ENCODE measurements around the gene DCTN1. TPM values are rescaled to one million over a fixed set of nuclear protein-coding genes. Genes with fewer than 3 reads are reported as not detected.
"Not testable (repeated sequence)": the region's sequence is repeated elsewhere in the genome, so short reads cannot be mapped to it uniquely, and the experiment has no call there.

Gene DCTN1
- 171 TPM for polyA plus RNA-seq (2013, experiment 1 of 2; ENCODE audit: insufficient read length)
- polyA plus RNA-seq (2013, experiment 2 of 2; ENCODE audit: insufficient read length) = 175 TPM

DNA sequence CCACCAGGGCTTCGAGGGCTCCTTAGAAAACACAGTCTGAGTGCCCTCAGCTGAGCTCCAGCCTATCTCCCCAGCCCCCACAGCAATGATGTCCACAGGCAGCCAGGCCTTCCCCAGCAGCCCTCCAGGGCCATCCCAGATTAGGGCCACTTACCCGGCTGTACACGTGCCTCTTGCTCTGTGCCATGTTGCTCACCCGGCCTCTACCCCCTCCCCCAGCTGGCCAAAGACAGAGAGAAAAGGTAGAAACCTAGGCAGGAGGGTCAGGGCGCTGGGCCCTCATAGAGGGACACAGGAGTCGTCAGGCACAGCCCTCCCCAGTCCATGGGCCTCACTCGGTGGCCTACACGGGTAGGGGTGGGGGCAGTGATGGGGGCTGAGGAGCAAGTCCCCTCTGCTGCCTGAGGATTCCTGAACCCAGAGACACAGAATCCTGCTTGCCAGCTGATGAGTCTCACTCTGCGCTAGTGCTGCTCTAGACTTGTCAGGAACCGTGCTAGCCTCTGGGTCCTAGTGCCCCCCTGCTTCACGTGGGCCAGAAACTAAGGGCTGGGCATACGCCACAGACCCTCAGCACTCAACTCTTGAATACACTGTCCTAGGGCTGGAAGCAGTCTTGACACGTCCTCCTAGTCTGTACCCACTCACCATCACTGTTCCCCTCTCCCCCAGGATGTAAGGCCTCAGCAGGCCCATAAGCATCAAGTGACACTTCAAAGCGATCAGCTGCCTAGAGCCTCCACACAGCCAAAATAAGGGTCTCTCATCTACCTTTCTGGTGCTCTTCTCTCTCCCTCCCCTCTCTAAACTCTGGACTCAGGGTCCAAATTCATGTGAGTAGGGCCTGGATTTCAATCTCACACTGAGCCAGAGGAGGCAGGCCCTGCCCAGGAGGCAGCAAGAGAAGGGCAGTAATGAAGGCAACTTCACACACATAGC lies at the start of gene DCTN1:
Gene DCTN1 (minus strand): TSS at position 461 of the 939 bp plus-strand sequence. CDS start 274 bp downstream, at position 187.
- peak; percentile 69 for DNase-seq

DNA sequence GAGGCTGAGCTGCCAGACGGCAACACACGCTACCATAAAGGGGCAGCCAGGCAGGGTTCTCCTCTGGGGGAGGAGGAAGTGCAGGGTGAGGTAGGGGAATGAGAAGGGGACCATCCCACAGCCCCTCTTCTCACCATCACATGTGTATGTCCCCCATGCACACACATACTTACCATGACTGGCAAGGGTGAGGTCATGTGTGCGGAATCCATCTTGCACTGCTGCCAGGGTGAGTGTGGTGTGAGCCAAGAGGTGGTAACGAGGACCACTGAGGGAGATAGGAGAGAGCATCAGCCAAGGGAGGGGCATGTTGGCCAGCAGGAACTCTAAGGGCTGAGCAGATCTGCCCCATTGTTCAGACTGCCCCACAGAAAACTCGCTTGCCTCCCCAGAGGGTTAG lies 48.6 kb upstream of the DCTN1 start:
- DNase-seq = no peak

DNA sequence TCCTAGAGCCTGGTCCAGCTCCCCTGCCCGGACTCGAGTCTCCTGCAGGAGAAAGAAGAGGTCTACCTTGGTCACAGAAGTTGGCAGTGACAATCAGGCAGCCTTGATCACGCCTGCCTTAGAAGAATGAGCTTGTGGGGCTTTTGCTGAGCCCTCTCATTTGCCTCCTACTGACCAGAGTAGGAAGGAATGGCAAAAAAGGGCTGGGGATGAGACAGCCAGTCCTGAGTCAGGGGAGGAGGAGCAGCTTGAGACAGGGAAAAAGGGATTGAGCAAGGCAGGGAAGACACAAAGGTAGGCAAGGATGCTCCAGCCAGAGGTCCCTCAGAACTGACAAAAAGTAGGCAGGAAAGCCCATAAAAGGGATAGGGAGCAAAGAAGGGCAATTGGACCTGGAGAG lies 47.4 kb upstream of the DCTN1 start:
- no peak for DNase-seq

DNA sequence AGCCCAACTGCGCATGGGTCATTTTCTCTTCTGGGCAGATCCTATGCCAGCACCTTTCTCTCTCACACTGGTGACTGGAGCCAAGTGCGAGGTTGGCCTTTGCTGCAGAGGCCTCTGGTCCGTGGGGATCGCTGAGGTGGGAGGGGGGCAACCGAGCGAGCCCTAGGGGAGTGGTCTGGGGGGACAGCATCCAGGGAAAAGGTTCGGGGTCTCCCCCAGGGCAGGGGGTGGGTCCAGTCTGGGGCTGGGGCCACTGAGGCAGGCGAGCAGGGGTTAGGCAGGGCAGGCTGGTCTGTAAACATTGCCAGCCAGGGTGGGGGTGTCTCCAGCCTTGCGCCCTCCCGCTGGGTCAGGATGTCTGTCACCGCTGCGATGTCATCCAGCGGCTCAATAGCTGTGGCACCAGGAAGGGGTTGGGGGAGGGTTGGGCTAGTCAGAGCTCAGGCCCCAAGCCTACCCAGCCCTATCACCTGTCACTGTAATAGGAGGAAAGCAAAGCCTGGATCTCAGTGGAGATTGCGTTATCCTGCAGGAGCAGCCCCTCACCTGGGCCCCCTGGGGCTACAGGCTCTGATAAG lies 46.2 kb upstream of the DCTN1 start:
- no peak for DNase-seq

DNA sequence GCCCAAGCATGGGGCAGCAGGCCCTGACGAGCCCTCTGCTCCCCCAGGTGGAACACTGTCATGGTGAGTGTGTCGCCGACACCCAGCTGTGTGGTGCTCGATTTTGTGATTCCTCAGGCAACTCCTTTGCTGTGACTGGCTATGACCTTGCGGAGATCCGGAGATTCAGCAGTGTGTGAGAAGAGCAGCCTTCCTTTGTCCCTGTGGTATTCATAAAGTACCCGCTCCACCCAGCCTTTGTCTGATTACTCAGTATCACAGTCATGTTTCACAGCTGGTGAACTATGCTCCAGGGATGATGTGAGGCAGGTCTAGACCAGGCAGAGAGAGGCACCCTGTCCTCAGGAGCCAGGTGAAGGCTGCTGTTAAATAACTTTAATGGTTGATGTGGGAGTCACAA lies 45.4 kb upstream of the DCTN1 start:
- DNase-seq = no peak

DNA sequence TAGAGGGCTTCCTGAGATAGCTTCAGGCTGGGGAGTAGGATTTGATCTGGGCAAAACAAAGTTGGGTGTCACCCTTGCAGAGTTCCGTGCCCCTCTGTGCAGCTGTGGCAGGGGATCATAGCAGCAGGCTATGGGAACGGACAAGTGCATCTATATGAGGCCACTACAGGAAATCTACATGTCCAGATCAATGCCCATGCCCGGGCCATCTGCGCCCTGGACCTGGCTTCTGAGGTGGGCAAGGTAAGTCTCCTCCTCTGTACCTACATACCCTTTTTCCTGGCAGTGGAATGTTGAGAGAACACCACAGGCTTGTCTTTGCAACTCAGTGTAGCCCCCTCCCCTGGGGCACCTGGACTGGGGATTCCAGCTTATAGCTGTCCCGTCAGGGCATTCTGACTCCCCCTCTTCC lies 44.9 kb upstream of the DCTN1 start:
- no peak for DNase-seq

DNA sequence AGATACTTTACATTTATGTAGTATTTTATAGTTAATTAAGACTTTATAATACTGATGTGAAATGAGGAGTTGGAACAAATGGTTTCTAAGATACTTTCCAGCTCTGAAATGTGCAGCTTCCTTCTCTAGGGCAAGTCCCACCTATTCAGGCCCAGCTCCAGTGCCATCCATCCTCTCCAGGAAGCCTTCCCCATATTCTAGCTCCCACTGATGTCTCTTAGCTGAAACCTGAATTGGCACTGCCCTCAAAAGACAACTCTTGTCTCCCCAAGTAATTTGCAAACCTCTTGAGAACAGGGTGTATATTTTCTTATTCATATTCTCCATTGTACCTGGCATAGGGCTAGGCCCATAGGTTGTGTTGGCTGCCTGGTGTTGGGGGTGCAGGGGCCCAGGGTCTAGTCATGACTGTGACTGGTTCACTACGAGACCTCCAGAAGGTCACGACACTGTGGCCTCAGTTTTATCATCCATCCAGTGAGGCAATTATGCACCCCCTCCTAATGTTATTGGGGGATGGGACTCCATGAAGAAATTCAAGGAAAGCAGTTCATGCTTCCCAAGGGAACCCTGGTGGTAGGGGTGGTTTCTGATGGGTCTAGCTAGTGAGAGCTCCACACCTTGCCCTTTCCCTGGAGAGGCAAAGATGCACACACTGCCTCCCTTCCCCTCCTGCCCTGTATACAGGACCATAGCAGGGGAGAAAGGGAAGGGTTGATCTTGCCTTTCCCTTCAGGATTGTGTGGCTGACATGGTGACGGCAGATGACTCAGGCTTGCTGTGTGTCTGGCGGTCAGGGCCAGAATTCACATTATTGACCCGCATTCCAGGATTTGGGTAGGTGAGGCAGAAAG lies 44.3 kb upstream of the DCTN1 start:
- DNase-seq = no peak

DNA sequence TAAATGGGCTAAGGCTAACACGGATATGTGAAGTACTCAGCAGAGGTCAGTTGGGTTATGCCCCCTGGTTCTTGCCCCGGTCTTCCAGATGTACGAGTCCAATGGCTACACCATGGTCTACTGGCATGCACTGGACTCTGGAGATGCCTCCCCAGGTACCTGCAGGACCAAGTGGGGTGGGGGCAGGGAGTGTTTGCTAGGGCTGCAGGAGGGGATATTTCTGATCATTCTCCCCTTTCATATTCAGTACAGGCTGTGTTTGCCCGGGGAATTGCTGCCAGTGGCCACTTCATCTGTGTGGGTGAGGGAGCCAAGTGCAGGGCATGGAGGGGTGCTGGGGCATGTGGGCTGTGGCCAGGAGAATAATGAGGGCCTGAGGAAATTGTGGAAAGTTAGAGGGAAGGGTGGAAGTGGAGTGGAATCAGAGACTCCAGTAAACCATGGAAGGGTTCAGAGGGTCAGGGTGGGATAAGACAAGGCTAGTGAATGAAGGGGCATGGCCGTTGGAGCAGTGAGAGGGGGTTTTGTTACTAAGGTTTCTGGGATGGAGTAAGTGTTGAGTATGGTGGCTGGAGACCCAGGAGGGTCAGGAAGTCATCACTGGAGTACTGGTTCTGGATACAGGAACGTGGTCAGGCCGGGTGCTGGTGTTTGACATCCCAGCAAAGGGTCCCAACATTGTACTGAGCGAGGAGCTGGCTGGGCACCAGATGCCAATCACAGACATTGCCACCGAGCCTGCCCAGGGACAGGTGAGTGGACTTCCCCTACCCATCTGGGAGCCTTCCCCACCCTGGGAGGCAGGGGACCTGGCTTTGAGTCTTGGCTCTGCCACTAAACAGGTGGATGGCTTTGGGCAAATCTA lies 43.4 kb upstream of the DCTN1 start:
- no peak for DNase-seq

DNA sequence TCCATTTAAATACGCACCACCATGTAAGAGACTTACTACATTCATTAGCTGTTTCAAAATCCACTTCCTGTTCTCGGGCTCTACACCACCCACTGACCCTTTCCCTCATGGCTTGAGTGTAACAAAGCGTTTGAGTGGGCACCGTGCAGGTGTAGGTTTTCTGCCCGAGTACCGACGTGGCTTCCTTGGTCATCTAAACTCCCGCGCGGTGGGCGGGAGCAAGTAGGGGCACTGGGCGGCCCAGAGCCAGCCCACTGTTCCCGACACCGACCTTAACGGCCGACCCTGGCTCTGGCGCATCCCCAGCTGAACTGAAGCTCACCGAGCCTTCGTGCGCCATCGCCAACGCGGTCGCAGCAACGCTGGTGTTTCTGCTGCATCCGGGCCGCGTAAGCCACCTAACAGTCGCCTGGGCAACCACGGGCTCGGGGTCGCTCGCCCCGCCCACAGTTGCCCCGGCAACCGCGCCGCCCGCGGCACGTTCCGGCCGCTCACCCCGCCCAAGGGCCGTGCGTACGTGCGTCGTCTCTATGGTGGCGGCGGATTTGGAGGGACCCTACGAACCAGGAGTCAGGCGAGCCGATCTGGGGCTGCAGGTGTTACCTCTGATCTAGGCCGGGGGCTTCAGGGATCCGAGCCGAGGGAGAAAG lies 41.2 kb upstream of the DCTN1 start, which contains the start of the genes C2orf81 and WDR54:
Gene C2orf81 (minus strand): TSS at position 399 of the 650 bp plus-strand sequence. CDS start 59 bp downstream, at position 340.
Gene WDR54 (plus strand): TSS at position 510 of the 650 bp plus-strand sequence. CDS start 424 bp downstream, outside the sequence.
- DNase-seq = peak; percentile 87

DNA sequence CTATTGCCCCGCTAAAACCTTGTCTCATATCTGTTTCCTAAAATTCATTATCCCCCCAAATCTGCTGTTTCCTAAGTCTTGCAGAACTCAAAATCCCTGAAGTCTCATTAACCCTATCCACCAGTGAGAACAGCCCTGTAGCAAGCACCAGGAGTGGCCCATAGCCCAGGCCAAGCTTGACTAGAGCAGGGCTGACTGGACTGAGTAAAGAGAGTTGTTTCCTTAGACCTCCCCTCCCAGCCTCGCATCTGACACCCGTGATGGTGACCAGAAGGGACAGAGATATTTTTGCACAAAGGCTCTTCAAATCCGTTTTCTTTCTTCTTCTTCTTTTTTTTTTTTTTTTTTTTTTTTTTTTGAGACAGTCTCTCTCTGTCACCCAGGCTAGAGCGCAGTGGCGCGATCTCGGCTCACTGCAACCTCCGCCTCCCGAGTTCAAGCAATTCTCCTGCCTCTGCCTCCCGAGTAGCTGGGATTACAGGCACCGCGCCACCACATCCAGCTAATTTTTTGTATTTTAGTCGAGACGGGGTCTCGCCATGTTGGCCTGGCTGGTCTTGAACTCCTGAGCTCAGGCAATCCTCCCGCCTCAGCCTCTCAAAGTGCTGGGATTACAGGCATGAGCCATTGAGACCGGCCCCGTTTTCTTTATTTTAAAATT lies 40.5 kb upstream of the DCTN1 start:
- DNase-seq = not testable (repeated sequence)

DNA sequence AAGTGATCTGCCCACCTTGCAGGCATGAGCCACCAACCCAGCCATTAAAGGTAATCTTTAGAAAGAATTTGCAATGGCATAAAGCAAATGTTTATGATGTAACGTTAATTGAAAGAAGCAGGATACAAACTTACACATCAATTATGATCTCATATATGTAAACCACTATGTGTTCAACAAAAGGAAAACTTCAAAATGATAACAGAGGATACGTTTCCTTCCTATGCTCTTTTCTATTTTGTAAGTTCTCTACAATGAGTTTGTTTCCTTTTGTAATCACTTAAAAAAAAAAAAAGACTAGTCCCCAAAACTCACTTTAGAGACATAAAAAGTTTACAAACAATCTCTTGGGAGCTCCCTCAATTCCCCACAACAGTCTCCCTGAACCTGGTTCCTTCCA lies 39.9 kb upstream of the DCTN1 start:
- no peak for DNase-seq

DNA sequence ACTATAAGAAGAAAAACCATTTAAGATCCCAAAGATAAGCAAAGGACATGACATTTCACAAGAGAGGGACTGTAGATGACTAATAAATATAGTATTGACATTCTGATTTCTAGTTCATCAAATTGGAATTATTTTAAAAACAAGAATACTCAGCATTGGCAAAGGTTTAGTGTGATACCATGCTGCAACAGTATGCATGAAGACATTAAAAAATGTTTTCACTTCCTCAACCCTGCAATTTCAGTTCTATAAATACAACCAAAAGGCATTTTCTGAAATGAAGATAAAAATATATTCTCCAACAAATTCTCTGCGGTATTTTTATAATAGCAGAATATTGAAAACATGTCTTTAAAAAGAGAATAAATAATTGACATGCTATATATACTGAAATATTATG lies 39.2 kb upstream of the DCTN1 start:
- no peak for DNase-seq

DNA sequence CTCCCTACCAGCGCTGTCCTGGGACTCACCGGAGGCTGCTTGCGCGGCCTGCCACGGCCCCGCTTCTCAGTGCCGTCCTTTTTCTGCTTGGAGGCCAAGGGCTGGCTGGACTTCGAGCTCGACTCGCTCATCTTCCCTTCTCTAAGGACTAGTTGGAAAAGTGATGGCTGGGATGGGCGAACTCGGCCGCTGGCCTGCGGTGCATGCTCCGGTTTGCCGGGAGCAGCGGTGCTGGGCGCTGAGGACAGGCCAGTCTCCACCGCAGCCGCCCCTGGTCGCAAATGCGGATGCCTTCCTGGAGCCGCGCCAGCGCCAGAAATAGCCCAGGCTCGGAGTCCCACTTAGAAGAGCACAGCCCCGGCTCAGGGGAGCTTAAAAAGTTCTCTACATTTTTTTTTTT lies 38.2 kb upstream of the DCTN1 start:
- DNase-seq = no peak

DNA sequence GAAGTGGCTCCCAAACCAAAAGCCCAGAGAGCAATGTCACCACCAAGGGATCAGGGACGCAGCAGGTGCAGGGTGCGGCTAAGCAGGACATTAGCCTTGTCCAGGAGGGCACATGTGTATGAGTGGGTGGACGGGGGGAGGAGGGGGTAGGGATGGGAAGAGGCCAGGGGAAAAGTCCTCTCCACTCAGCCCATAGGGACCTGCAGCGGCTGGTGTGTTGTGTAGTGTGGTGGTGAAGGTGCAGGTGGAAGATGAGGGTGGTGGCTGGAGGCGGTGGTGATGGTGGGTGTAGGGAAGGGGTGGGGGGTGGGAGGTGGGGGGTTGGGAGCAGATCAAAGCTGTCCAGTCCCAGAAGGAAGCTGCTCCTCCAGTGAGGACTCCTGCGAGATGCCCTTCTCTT lies 37.7 kb upstream of the DCTN1 start:
- DNase-seq = no peak

DNA sequence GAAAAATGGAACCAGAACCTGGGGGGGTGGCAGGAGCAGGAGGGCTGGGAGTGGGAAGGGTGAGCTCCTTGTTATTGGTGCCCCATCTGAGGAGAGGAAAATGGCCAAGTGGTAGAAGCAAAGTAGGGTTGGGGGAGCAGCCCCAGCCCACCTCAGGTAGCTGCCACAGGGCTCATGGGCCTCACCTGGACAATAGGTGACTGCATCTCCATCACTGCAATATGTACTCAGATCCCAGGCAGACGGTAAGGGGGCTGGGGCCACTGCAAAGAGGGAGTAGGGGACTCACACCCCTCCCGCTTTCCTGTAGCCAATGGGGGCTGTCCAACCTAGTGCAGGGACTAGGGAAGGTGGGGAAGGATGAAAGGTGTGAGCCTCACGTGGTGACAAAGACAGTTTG lies 37.1 kb upstream of the DCTN1 start:
- DNase-seq = no peak

DNA sequence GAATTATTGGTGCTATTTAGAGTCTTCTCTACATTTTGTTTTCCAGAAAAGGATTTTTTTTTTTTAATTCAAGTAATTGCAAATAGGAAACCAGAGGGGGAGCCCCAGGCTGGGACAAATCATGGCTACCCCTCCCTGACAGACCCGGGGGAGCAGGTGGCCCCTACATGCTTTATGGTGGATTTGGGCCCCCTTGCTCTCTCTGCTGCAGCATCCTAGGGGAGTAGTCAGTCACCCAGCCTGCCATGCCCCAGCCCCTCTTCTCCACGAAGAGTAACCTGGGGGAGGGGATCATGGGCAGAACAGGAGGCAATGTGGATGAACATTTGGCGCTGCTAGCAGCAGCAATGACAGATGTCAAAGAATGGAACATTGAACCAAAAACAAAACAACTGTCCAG lies 36.7 kb upstream of the DCTN1 start:
- DNase-seq = no peak

DNA sequence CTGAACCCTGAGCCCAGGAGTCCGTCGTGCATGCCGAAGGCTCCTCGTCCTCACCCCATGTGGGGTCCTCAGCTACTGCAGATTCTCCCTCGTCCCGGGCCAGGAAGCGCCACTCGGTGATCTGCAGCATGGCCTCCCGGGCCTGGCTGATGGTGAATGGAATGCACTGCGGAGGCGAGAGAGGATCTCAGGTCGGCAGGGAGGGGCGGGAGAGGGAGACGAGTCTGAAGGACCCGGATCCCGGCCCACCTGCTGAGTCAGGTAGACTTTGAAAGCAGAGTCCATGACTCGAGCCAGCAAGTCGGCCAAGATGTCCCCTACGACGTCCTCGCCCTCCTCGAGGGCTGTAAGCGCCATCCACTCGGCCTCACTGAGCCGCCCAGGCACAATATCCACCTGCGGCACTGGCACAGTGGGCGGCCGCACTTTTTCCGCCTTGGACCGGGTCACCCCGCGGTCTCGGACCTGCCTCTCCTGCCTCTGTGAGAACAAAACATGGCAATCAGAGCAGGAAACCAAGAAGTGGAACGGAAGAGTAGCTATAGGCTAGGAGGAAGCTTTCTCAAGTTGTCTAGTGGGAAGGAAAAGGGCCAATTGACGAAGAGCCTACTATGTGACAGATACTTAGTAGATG lies 35.8 kb upstream of the DCTN1 start:
- no peak for DNase-seq

DNA sequence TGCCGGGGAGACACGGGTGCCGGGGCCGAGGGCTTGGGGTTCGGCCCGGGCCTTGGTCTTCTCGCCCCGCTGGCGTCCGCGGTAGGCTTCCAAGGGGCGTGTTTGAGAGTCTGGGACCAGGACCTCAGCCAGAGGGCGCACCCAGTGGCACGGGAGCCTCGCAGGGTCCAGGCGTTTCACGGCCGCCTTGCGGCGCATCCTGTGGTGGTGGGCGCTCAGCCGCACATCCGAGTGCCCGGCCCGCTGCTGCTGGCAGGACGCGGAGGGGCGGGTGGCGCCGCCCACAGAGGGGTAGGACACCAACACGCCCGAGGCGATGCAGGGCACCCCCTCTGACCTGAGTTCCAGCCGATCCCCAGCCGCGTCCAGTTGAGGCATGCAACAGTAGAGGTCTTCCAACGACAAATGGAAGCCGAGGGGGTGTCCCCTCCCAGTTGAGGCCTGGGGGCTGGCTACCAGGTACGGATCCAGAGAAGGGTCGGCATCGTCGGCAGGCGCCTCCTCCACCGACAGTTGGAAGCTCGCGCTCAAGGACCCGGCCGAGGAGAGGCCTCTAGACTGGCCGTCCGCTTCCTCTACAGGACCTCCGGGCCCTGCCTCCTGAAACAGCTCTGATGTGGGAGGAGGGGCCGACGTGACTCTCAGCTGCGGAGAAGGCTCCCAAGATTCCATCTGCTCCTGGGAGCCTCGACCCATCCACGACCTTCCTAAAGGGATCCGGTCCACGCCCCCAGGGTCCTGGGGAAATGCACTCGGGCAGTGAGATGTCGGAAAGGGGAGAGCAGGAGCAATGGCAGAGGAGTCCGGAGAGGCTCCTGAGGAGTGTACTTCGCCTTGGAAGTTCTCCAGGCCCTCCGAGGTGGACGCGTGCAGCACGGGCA lies 35.0 kb upstream of the DCTN1 start:
- peak; percentile 37 for DNase-seq

DNA sequence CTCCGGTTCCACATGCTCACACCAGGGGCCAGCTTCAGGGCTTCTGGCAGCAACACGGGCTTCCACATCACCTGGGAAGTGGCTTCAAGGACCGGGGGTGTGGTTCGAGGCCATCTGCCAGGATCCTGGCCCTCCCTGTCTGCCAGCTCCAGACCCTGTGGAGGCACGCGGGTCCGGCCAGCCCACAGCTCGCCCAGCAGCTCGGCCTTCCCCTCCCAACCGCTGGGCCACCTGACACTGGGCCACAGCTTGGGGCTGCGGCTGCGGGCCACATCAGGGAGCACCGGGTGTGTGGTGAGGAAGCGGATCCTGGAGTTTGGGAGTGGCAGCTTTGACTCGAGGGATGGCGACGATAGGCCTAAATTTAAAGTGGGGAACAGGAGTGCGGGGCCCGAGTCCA lies 34.3 kb upstream of the DCTN1 start:
- DNase-seq = no peak
